Stimulated activated CD8-positive, alpha-beta memory T cell treated with anti-CD3 and anti-CD28 coated beads, Interleukin-7, amount 100 ng/mL, for 48 hours (primary cell): ENCODE measurements around the gene SLC35C1.
"Not testable (repeated sequence)": the region's sequence is repeated elsewhere in the genome, so short reads cannot be mapped to it uniquely, and the experiment has no call there.

ENCODE experiments used
- DNase-seq, 2 donors: peaks; one replicate each; pipeline ENCODE4 v3.0.0-alpha.2; 2020; ENCODE audit warnings: low read depth in 1 of 2; ENCODE audit errors: extremely low read depth in 1 of 2

SLC35C1 gene

GRCh38 chr11:45786272-45786671 lies 18.7 kb upstream of the SLC35C1 start:
- no peak for DNase-seq

- no peak for DNase-seq
Observed at GRCh38 chr11:45788887-45789286, 16.1 kb upstream of the SLC35C1 start.

GRCh38 chr11:45791524-45791923 lies 13.4 kb upstream of the SLC35C1 start:
- no peak for DNase-seq

- DNase-seq = no peak
Observed at GRCh38 chr11:45794169-45794568, 10.8 kb upstream of the SLC35C1 start.

GRCh38 chr11:45795379-45795778 lies 9.6 kb upstream of the SLC35C1 start:
- no peak for DNase-seq

GRCh38 chr11:45796461-45796861 lies 8.5 kb upstream of the SLC35C1 start:
- DNase-seq = no peak

GRCh38 chr11:45798793-45799441 lies 6.0 kb upstream of the SLC35C1 start:
- DNase-seq = no peak

- DNase-seq = no peak
Observed at GRCh38 chr11:45799562-45799961, 5.4 kb upstream of the SLC35C1 start.

- DNase-seq = no peak
Observed at GRCh38 chr11:45800261-45800660, 4.7 kb upstream of the SLC35C1 start.

- no peak for DNase-seq
Observed at GRCh38 chr11:45801723-45802315, 3.1 kb upstream of the SLC35C1 start.

GRCh38 chr11:45802531-45803317 lies 2.2 kb upstream of the SLC35C1 start:
- no peak for DNase-seq

GRCh38 chr11:45803971-45804760 lies 783 bp upstream of the SLC35C1 start:
- DNase-seq = peak; percentile 29 to 43

GRCh38 chr11:45805305-45806071 lies 539 bp downstream of the SLC35C1 start:
- no peak for DNase-seq

- no peak for DNase-seq
Observed at GRCh38 chr11:45806072-45806933, 1.4 kb downstream of the SLC35C1 start.

- no peak for DNase-seq
Observed at GRCh38 chr11:45806937-45807791, 2.2 kb downstream of the SLC35C1 start.

GRCh38 chr11:45807792-45808238 lies 2.9 kb downstream of the SLC35C1 start:
- DNase-seq = no peak

- not testable (repeated sequence) for DNase-seq
Observed at GRCh38 chr11:45808427-45808826, 3.5 kb downstream of the SLC35C1 start.
